ENCODE data around the gene DNAH8. TPM values are rescaled to one million over a fixed set of nuclear protein-coding genes. Genes with fewer than 3 reads are reported as not detected.

The DNAH8 gene
- total and polyA plus RNA-seq, 3 donors from 2014 or later, result 17.2 to 23.7 (median 19.0) TPM

- Histone ChIP-seq H3K9me3 (no peaks in the 10 kb centered on the region), H3K4me3 (no peak overlapping the region), H3K27ac (no peak overlapping the region), H3K36me3 (ENCODE audit: low read depth, missing control alignments) (no peaks in the 10 kb centered on the region), H3K27me3 (no peaks in the 10 kb centered on the region), H3K4me1 (no peaks in the 10 kb centered on the region)
- 86 to 90% methylated on average over 3 of the region's 3 CpGs for WGBS, 2 donors
- intact Hi-C loops (cut with DNase I; ENCODE audit: low total_unique reads), result no loop called here
- DNase-seq, result no peak
- TF ChIP-seq POLR2A (IDR thresholded peaks at IDR 0.05) (no peak), CTCF (IDR thresholded peaks at IDR 0.05) (no peak)
Observed at GRCh38 chr6:38976051-38976450, 260.9 kb downstream of the DNAH8 start.

GRCh38 chr6:38976801-38977500 lies 261.8 kb downstream of the DNAH8 start:
- Histone ChIP-seq H3K27me3 (no peaks in the 10 kb centered on the region), H3K27ac (no peak overlapping the region), H3K9me3 (no peaks in the 10 kb centered on the region), H3K36me3 (ENCODE audit: low read depth, missing control alignments) (no peaks in the 10 kb centered on the region), H3K4me3 (no peak overlapping the region), H3K4me1 (no peaks in the 10 kb centered on the region)
- DNase-seq, result no peak
- intact Hi-C loops (cut with DNase I; ENCODE audit: low total_unique reads), result no loop called here
- TF ChIP-seq CTCF (IDR thresholded peaks at IDR 0.05) (no peak), POLR2A (IDR thresholded peaks at IDR 0.05) (no peak)
- WGBS, 2 donors, result 71 to 72% methylated on average over 6 of the region's 6 CpGs

- no peak overlapping the region for H3K4me3 ChIP-seq
- no peak overlapping the region for H3K27ac ChIP-seq
- intact Hi-C loops (cut with DNase I; ENCODE audit: low total_unique reads), result no loop called here
- no peak for DNase-seq
- 81 to 90% methylated on average over 3 of the region's 3 CpGs for WGBS, 2 donors
- no peaks in the 10 kb centered on the region for H3K27me3 ChIP-seq
- TF ChIP-seq CTCF (IDR thresholded peaks at IDR 0.05) (no peak), POLR2A (IDR thresholded peaks at IDR 0.05) (no peak)
- H3K4me1 ChIP-seq, result no peaks in the 10 kb centered on the region
- no peaks in the 10 kb centered on the region for H3K9me3 ChIP-seq
- no peaks in the 10 kb centered on the region for H3K36me3 ChIP-seq (ENCODE audit: low read depth, missing control alignments)
Observed at GRCh38 chr6:38978139-38978704, 263.1 kb downstream of the DNAH8 start.

GRCh38 chr6:38982470-38982869 lies 267.4 kb downstream of the DNAH8 start:
- H3K27me3 ChIP-seq, result no peaks in the 10 kb centered on the region
- no peaks in the 10 kb centered on the region for H3K9me3 ChIP-seq
- no peak for DNase-seq
- no peaks in the 10 kb centered on the region for H3K36me3 ChIP-seq (ENCODE audit: low read depth, missing control alignments)
- WGBS, 2 donors, result 55 to 79% methylated on average over 2 of the region's 2 CpGs
- no peaks in the 10 kb centered on the region for H3K4me1 ChIP-seq
- no peak for TF ChIP-seq CTCF (IDR thresholded peaks at IDR 0.05)
- TF ChIP-seq POLR2A (IDR thresholded peaks at IDR 0.05), result no peak
- no peak overlapping the region for H3K4me3 ChIP-seq
- H3K27ac ChIP-seq, result no peak overlapping the region
- intact Hi-C loops (cut with DNase I; ENCODE audit: low total_unique reads), result no loop called here

GRCh38 chr6:38984723-38985122 lies 269.6 kb downstream of the DNAH8 start:
- Histone ChIP-seq H3K4me1 (no peaks in the 10 kb centered on the region), H3K9me3 (no peaks in the 10 kb centered on the region), H3K27me3 (no peaks in the 10 kb centered on the region), H3K36me3 (ENCODE audit: low read depth, missing control alignments) (no peaks in the 10 kb centered on the region), H3K27ac (no peak overlapping the region), H3K4me3 (no peak overlapping the region)
- 85 to 93% methylated on average over 3 of the region's 3 CpGs for WGBS, 2 donors
- no peak for TF ChIP-seq POLR2A (IDR thresholded peaks at IDR 0.05)
- no peak for TF ChIP-seq CTCF (IDR thresholded peaks at IDR 0.05)
- intact Hi-C loops (cut with DNase I; ENCODE audit: low total_unique reads), result no loop called here
- DNase-seq, result no peak

Measured in testis (tissue), 3 donors.